ENCODE results near the gene PSMG1. TPM values are rescaled to one million over a fixed set of nuclear protein-coding genes. Genes with fewer than 3 reads are reported as not detected.

PSMG1 gene
- total RNA-seq, 1 donor from 2014 or later = 25.4 TPM

DNA sequence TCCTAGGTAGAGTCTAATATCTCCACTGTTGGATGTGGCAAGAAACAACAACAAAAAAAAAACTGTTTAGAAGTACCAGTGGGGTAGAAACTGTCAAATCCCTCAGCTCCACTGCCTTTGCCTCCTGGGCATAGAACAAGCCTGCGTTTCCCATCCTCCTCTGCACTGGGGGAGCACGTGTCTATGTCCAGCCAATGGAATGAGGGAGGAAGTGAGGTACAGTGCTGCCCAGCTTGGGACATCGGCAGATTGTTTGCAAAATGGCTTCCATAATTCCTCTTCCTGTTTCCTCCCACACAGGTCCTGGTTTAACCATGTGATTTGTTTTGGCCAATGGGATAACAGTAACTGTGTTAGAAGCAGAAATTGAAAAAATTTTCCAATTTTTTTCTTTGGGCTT lies 39.1 kb downstream of the PSMG1 start:
- H3K4me3 ChIP-seq = no peak overlapping the region
- intact Hi-C loops (cut with DNase I) = loop anchor here (5.0 kb wide), 1 partner anchor 637 kb away; no protein-coding TSS in a partner anchor
- H3K27me3 ChIP-seq = no peaks in the 10 kb centered on the region
- no peaks in the 10 kb centered on the region for H3K36me3 ChIP-seq
- no peaks in the 10 kb centered on the region for H3K4me1 ChIP-seq
- H3K27ac ChIP-seq = no peak overlapping the region
- no peak for DNase-seq (ENCODE audit: low spot score in 2 of 2)
- no peaks in the 10 kb centered on the region for H3K9me3 ChIP-seq
- TF ChIP-seq, protein P1, sequence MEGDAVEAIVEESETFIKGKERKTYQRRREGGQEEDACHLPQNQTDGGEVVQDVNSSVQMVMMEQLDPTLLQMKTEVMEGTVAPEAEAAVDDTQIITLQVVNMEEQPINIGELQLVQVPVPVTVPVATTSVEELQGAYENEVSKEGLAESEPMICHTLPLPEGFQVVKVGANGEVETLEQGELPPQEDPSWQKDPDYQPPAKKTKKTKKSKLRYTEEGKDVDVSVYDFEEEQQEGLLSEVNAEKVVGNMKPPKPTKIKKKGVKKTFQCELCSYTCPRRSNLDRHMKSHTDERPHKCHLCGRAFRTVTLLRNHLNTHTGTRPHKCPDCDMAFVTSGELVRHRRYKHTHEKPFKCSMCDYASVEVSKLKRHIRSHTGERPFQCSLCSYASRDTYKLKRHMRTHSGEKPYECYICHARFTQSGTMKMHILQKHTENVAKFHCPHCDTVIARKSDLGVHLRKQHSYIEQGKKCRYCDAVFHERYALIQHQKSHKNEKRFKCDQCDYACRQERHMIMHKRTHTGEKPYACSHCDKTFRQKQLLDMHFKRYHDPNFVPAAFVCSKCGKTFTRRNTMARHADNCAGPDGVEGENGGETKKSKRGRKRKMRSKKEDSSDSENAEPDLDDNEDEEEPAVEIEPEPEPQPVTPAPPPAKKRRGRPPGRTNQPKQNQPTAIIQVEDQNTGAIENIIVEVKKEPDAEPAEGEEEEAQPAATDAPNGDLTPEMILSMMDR (IDR thresholded peaks at IDR 0.05) = no peak

DNA sequence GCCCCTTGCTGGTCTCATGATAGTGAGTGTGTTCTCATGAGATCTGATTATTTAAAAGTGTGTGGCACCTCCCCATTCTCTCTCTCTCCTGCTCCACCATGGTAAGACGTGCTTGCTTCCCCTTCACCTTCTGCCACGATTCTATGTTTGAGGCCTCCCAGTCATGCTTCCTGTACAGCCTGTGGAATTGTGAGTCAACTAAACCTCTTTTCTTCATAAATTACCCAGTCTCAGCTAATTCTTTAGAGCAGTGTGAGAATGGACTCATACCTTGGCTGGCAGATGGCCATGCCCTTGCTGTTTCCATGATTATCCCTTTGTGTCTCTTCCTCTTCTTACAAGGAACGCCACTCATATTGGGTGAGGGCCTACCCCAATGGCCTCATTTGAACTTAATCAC lies 40.3 kb downstream of the PSMG1 start:
- Histone ChIP-seq H3K36me3 (no peaks in the 10 kb centered on the region), H3K4me3 (no peak overlapping the region), H3K9me3 (no peaks in the 10 kb centered on the region), H3K4me1 (no peaks in the 10 kb centered on the region), H3K27ac (no peak overlapping the region), H3K27me3 (no peaks in the 10 kb centered on the region)
- intact Hi-C loops (cut with DNase I) = loop anchor here (5.0 kb wide), 1 partner anchor 636 kb away; no protein-coding TSS in a partner anchor
- TF ChIP-seq, protein P1 (IDR thresholded peaks at IDR 0.05) = no peak
- no peak for DNase-seq (ENCODE audit: low spot score in 2 of 2)

DNA sequence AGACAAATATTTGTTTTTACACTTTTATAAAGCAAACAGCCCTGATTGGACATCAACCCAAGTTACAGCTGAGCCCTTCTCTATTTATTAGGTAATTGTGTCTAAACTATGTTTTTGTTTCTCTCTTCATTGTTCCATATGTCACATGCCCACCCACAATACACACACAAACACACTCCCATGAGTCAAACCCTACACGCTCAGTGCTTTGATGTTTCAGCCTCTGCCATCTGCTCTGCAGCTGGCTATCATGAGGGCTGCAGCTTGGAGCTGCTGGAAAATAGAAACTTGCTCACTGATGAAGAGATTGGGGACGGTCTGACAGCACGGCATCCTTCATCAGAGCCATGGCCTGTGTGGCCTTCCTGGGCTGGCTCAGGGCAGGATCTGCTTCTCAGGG lies 41.7 kb downstream of the PSMG1 start:
- Histone ChIP-seq H3K4me1 (no peaks in the 10 kb centered on the region), H3K4me3 (no peak overlapping the region), H3K9me3 (no peaks in the 10 kb centered on the region), H3K27ac (no peak overlapping the region), H3K36me3 (no peaks in the 10 kb centered on the region), H3K27me3 (no peaks in the 10 kb centered on the region)
- intact Hi-C loops (cut with DNase I) = loop anchor here (5.0 kb wide), 1 partner anchor 634 kb away; no protein-coding TSS in a partner anchor
- TF ChIP-seq, protein P1 (IDR thresholded peaks at IDR 0.05) = no peak
- DNase-seq (ENCODE audit: low spot score in 2 of 2) = no peak

DNA sequence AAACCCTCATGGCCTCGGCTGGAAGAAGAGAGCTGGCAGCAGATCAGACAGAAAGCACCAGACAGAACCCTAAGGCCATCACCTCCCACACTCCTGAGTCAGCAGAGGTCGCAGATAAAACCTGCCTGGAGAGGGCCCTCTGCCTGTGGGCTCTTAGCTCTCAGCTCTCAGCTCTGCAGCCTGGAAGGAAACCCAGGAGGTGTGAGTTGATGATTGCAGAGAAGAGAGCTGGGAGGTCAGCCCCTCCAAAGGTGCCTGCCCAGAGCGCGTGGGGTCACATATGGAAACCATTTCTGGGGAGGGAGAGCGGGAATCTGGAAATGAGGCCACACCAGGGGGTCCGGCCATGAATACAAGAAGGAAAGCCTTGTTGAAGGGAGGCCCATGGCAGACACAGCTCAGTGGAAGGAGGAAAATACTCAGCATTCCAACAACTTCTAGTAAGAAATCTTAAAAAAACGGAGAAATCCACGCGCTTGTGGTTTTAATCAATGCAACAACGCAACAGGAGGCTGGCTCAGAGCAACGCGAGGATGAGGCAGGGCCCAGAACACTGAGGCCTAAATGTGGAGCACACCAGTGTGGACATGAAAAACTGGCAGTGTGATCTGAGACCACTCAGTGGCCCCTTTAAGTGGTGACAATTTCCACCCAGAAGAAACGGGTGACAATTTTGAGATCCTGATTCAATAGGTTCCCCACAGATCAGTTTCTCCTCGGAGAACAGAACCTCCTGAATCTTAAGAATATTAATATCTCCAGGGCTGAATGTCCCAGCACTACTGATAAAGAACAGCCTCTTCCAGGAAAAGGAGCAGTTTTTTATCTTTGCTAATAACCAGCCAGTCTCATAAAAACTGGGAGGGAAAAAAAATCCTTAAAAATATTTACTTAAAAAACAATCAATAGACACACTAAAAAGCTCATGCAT lies 45.7 kb downstream of the PSMG1 start:
- TF ChIP-seq, protein P1 (IDR thresholded peaks at IDR 0.05) = no peak
- H3K9me3 ChIP-seq = no peaks in the 10 kb centered on the region
- no peaks in the 10 kb centered on the region for H3K36me3 ChIP-seq
- H3K4me1 ChIP-seq = no peaks in the 10 kb centered on the region
- no peak overlapping the region for H3K4me3 ChIP-seq
- DNase-seq (ENCODE audit: low spot score in 2 of 2) = no peak
- intact Hi-C loops (cut with DNase I) = loop anchor here (1.0 to 10.0 kb wide), 3 partner anchors 403 to 763 kb away; no protein-coding TSS in a partner anchor
- peak overlapping the region in 1 of 2 donors; percentile 12 for H3K27ac ChIP-seq
- H3K27me3 ChIP-seq = no peaks in the 10 kb centered on the region

GRCh38 chr21:39136711-39137110 lies 46.5 kb downstream of the PSMG1 start:
- H3K9me3 ChIP-seq = no peaks in the 10 kb centered on the region
- H3K27ac ChIP-seq = no peak overlapping the region
- no peaks in the 10 kb centered on the region for H3K4me1 ChIP-seq
- H3K27me3 ChIP-seq = no peaks in the 10 kb centered on the region
- intact Hi-C loops (cut with DNase I) = loop anchor here (10.0 kb wide), 2 partner anchors 472 to 762 kb away; no protein-coding TSS in a partner anchor
- TF ChIP-seq, protein P1 (IDR thresholded peaks at IDR 0.05) = no peak
- H3K36me3 ChIP-seq = no peaks in the 10 kb centered on the region
- no peak overlapping the region for H3K4me3 ChIP-seq
- DNase-seq (ENCODE audit: low spot score in 2 of 2) = no peak
